Measurements from ENCODE around the gene FRY.
"Not testable (repeated sequence)": the region's sequence is repeated elsewhere in the genome, so short reads cannot be mapped to it uniquely, and the experiment has no call there.

The FRY gene

GRCh38 chr13:32031025-32031814 lies at the start of gene FRY:
Gene FRY (plus strand): TSS chr13:32031774. CDS start chr13:32031796, 22 bp downstream.
- peak; percentile 10 for DNase-seq (ENCODE audit: low spot score)

DNA sequence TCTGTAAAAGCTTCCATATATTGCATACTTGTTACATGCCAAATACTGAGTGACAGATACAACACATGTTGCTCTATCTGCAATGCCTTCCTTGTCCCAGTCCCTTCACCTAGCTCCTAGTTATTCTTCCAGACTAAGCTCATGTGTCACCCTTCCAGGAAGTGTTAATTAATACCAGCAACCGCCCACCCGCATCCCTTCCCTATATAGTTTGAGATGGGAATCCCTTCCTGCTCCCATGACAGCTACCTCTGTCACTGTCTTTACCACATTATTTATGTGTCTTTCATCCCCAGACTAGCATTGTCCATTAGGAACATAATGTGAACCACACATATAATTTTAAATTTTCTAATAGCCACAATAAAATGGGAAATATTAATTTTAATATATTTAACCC lies 49.5 kb upstream of the FRY start:
- no peak for DNase-seq (ENCODE audit: low spot score)

GRCh38 chr13:31982540-31982939 lies 49.0 kb upstream of the FRY start:
- DNase-seq (ENCODE audit: low spot score) = peak; percentile 49

DNA sequence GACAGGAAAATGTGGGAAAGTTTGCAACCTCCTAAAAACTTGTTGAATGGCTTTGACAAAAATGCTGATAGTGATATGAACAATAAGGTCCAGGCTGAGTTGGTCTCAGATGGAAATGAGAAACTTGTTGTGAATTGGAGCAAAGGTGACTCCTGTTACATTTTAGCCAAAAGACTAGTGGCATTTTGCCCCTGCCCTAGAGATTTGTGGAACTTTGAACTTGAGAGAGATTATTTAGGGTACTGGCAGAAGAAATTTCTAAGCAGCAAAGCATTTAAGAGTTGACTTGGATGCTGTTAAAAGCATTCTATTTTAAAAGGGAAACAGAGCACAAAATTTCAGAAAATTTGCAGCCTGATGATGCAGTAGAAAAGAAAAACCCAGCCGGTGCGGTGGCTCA lies 47.9 kb upstream of the FRY start:
- not testable (repeated sequence) for DNase-seq (ENCODE audit: low spot score)

GRCh38 chr13:31984388-31984787 lies 47.2 kb upstream of the FRY start:
- DNase-seq (ENCODE audit: low spot score) = not testable (repeated sequence)

DNA sequence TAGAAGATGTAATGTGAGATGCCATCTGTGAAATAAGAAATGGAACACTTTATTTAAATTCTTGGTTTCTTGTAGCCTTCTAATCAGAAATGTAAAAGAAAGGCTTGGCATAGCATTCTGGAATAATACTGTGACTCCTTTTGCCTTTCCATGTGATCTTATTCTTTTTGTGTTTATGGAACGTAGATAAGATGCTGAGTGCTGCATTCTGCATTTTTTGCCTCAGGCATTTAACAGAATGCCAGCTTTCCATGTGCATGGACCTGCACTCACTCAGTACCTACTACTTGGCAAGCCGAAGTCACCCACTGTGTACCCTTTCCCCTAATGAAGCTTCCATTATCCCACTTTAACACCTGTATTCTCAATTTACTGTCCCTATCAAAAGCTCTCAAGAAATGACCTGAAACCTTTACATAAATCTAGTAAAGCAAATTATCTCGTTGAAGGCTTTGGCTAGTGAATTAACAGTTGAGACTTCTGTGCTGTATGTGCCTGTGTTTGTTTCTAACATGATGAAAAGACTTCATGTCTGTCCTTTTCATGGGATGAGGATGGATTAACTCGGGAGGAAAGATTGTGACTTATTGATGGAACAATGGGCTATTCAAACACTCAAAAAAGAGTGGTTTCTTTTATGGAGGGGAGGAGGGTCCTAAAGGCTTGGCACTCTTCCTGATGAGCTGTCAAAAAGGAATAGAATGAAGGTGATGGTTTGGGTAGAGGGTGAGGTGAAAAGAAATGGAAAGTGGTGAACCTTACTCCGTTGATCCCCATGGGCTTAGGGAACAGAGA lies 44.7 kb upstream of the FRY start:
- no peak for DNase-seq (ENCODE audit: low spot score)

DNA sequence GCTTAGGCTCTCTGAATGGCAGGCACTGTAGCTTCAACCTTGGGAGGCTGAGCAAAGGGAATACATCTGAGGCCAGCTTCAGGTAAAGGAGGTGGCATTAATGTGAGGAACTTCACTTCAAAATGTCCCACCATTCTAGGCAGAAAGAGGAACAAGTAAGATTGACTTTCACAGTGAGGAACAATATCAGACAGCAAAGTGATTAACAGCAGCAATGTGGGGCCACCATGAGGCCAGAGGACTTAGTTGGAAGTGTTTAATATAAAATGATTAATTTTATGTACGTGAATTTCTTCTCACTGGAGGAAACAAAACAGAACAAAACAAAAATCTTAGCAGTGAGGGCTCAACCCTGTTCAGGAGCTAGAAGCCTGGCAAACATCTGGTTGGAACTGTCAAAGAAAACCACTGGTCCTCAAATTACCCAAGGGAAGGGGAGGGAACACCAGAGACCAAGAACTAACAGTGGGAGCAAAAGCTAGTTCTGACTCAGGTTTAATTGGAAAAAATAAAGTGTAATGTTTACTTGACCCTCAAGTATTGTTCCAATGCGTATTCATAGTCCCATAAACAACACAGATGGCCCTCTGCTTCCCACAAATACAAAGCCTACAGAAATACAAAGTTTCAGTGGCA lies 43.9 kb upstream of the FRY start:
- no peak for DNase-seq (ENCODE audit: low spot score)

GRCh38 chr13:31994367-31994766 lies 37.2 kb upstream of the FRY start:
- not testable (repeated sequence) for DNase-seq (ENCODE audit: low spot score)

- no peak for DNase-seq (ENCODE audit: low spot score)
Observed at GRCh38 chr13:31996601-31997000, 35.0 kb upstream of the FRY start.

- DNase-seq (ENCODE audit: low spot score) = no peak
Observed at GRCh38 chr13:31997641-31998040, 33.9 kb upstream of the FRY start.

- DNase-seq (ENCODE audit: low spot score) = no peak
Observed at GRCh38 chr13:31998131-31998530, 33.4 kb upstream of the FRY start.

- DNase-seq (ENCODE audit: low spot score) = not testable (repeated sequence)
Observed at GRCh38 chr13:32000754-32001153, 30.8 kb upstream of the FRY start.

DNA sequence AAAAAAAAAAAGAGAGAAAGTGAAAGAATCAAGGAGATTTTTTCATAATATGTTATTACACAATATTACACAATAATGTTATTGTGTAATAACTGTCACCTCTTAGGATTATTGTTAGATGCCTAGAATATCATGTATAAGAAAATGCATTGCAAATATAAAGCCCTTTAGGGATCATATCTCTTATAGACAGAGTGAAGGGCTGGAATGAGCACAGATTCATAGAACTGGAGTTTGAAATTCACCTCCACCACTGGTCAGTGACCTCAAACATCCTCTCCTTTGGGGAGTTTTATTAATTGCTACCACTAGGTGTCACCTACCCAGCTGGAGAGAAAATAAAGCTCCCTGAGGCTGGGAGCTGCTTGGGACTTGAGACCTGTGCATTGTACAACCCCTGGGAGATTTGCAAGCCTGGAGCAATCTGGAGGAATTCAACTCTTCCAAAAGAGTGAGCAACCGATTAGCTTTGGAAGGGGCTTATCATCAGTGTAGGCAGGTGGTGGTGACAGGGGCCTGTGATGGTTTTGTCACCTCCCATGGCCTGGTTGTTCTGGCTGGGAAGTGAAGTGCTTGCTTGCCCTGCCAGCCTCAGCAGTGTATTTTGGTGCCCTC lies 30.3 kb upstream of the FRY start:
- peak; percentile 55 for DNase-seq (ENCODE audit: low spot score)

- DNase-seq (ENCODE audit: low spot score) = no peak
Observed at GRCh38 chr13:32001769-32002168, 29.8 kb upstream of the FRY start.

DNA sequence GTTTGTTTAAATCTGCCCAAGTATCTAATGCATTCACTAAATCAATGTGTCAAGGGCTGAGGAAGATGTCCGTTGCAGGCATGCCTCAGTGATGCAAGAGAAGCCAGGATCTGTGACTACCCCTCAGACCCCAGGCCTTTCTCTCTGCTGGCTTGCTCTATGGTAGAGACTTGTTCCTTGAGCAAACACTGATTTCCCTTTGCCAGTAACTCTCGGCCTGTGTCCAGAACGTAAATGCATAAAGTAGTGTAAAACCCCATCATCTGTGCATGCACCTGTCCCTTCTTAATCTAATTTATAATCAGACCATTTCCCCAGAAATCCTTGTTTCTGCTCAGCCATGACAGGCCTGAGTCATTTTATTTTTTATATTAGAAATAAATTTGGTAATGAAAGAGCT lies 28.7 kb upstream of the FRY start:
- no peak for DNase-seq (ENCODE audit: low spot score)

DNA sequence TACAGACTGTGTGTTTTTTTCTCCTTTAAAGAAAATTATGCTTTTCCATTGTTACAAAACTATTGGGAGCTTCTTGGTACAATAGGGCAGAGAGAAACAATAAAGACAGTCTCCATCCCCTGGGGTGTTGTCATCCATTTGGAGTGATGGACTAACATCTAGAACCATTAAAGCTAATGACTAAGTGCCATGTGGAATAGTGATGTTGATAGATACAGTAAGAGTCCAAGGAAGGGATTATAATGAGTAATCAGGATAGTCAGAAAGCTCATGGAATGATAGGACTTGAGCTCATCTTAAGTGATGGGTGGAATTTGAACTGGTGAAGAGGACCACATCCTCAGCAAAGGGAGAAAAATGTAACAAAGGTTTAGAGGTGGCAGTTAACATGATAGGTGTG lies 24.1 kb upstream of the FRY start:
- DNase-seq (ENCODE audit: low spot score) = no peak

DNA sequence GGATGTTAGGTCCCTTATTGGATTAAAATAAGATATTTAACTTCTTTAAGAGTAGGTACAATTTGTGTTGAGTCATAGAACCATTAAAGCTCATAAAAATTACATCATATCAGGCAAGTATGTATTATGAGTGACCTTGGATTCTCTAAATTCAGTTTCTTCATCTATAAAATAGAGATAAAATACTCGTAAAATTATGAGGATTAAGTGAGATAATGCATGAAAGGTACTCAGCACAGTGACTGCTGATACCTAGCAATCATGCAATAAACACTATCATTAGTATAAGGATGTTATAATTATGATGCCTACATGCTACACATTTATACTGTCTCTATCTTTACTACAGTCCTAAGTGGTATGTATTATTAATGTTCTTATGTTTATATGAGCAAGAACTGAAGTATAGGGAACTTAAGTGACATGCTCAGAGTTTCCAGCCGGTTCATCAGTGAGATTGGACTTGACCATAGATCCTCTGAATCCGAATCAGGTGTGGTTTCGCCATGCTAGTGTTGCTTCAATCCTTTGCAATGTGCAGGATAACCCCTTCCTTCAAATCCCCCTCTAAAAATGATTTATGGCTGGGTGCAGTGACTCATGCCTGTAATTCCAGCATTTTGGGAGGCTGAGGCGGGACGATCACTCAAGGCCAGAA lies 22.9 kb upstream of the FRY start:
- no peak for DNase-seq (ENCODE audit: low spot score)

DNA sequence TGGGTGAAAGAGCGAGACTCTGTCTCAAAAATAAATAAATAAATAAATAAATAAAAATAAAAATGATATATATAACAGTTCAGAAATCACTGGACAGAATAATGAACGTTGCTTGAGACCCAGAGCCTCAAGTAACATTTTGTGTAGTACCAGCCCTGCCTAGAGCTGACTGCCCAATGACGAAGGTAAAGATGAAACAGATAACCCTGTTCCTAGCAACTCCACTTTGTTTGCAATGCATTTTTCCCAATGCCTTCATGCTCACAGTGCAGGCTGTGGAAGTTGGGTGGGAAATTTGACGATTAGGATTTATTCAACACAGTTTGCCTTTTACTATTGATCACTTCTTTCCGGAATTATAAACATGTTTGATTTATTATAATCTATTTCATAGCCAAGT lies 22.2 kb upstream of the FRY start:
- DNase-seq (ENCODE audit: low spot score) = no peak

- DNase-seq (ENCODE audit: low spot score) = no peak
Observed at GRCh38 chr13:32010136-32010535, 21.4 kb upstream of the FRY start.

DNA sequence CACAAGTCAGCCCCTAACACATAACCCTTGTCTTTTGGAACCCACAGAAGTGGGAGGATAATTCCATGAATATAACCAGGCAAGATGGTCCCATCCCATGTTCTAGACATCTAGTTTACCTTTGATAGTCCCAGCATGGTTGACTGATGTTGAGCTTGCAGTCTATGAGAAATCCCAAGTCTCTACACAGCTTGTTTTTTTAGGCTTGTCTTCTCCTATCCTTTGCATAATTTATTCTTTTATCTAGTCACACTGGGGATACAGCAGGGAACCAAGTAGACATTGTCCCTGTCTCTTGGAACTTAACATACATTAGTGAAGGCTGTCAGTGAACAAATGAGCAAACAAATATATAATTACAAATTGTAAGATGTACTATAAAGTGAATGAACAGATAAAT lies 19.6 kb upstream of the FRY start:
- no peak for DNase-seq (ENCODE audit: low spot score)

DNA sequence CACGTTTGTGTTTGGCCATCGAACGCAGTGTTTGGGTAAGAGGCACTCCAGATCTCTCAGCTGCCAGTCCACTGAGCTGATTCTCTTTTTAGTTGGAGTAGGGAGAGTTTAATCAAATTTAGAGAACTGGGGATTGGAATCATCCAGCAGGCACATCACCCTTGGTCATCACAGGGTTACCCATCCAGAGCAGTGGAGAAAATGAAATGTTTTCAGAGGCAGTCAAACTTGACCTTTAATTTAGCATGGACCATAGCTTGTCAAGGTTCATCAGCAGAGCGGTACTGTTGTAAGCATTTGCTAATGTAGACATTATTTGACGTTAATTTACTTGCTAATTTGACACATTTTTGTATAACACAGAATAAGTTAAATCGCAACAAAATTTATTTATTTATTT lies 18.4 kb upstream of the FRY start:
- DNase-seq (ENCODE audit: low spot score) = no peak

- DNase-seq (ENCODE audit: low spot score) = no peak
Observed at GRCh38 chr13:32016119-32016518, 15.5 kb upstream of the FRY start.
